GM18498 (cell line): ENCODE results near the gene ZHX3.
A peak's percentile ranks its signal among the peaks of the same experiment; 100 is the strongest.

Experiments used
- ATAC-seq: cut with Tn5 transposase; IDR thresholded peaks from one replicate; pipeline ENCODE4 v1.9.1; 2021; ENCODE audit warnings: mild to moderate bottlenecking, moderate library complexity; ENCODE audit not compliant: unreplicated experiment

The ZHX3 gene

GRCh38 chr20:41317546-41318270 is at the start of gene ZHX3:
ZHX3 (minus strand) TSS chr20:41317731; CDS start chr20:41204916, 112,815 bp downstream.
- ATAC-seq = peak; percentile 98

- ATAC-seq = no peak
Observed at GRCh38 chr20:41367393-41367695, 49.8 kb upstream of the ZHX3 start.

GRCh38 chr20:41366546-41367392 is 49.2 kb upstream of the ZHX3 start, which contains the start of gene EMILIN3:
EMILIN3 (minus strand) TSS chr20:41366818; CDS start chr20:41366634, 184 bp downstream.
- ATAC-seq = no peak

- no peak for ATAC-seq
Observed at GRCh38 chr20:41365777-41366545, 48.4 kb upstream of the ZHX3 start.

GRCh38 chr20:41364967-41365765 is 47.6 kb upstream of the ZHX3 start:
- ATAC-seq = no peak

- no peak for ATAC-seq
Observed at GRCh38 chr20:41364236-41364855, 46.8 kb upstream of the ZHX3 start.

- no peak for ATAC-seq
Observed at GRCh38 chr20:41363601-41364000, 46.1 kb upstream of the ZHX3 start.

- ATAC-seq = no peak
Observed at GRCh38 chr20:41362748-41363140, 45.2 kb upstream of the ZHX3 start.

GRCh38 chr20:41361757-41362747 is 44.5 kb upstream of the ZHX3 start:
- no peak for ATAC-seq

- ATAC-seq = no peak
Observed at GRCh38 chr20:41360831-41361756, 43.6 kb upstream of the ZHX3 start.

GRCh38 chr20:41359541-41360011 is 42.0 kb upstream of the ZHX3 start:
- ATAC-seq = no peak

GRCh38 chr20:41358717-41359116 is 41.2 kb upstream of the ZHX3 start:
- no peak for ATAC-seq

GRCh38 chr20:41358230-41358629 is 40.7 kb upstream of the ZHX3 start:
- no peak for ATAC-seq

- no peak for ATAC-seq
Observed at GRCh38 chr20:41357424-41358163, 40.1 kb upstream of the ZHX3 start.

GRCh38 chr20:41356951-41357350 is 39.4 kb upstream of the ZHX3 start:
- no peak for ATAC-seq

GRCh38 chr20:41355598-41356203 is 38.2 kb upstream of the ZHX3 start:
- no peak for ATAC-seq

GRCh38 chr20:41355192-41355591 is 37.7 kb upstream of the ZHX3 start:
- no peak for ATAC-seq
